Measurements from ENCODE around the gene CHST3. TPM values are rescaled to one million over a fixed set of nuclear protein-coding genes. Genes with fewer than 3 reads are reported as not detected.

Gene CHST3
- total RNA-seq, 1 donor from 2014 or later: 0.83 TPM

DNA sequence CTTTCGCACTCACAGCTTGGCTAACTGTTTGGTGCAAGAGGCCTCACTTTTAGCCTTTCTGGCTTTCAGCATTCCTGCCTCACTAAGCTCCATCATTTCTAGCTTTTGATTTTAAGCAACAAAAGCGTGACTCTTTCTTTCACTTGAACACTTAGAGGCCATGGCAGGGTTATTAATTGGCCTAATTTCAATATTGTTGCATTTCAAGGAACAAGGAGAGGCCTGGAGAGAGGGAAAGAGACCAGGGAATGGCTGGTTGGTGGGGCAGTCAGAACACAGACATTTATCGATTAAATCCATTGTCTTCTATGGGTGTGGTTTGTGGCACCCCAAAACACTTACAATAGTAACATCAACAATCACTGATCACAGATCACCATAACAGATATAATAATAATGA, 31.3 kb downstream of the CHST3 start:
- DNase-seq: no peak
- Mint-ChIP-seq H3K4me3 (ENCODE audit: unreplicated experiment) (no peak overlapping the region), H3K9me3 (ENCODE audit: unreplicated experiment) (peaks cover 4% of the 10 kb centered on the region), H3K4me1 (ENCODE audit: low read depth, unreplicated experiment) (peaks cover 6% of the 10 kb centered on the region), H3K27ac (ENCODE audit: unreplicated experiment) (no peak overlapping the region), H3K36me3 (ENCODE audit: unreplicated experiment) (no peaks in the 10 kb centered on the region), H3K27me3 (ENCODE audit: unreplicated experiment) (peaks cover 7% of the 10 kb centered on the region)
- TF ChIP-seq, protein P1, sequence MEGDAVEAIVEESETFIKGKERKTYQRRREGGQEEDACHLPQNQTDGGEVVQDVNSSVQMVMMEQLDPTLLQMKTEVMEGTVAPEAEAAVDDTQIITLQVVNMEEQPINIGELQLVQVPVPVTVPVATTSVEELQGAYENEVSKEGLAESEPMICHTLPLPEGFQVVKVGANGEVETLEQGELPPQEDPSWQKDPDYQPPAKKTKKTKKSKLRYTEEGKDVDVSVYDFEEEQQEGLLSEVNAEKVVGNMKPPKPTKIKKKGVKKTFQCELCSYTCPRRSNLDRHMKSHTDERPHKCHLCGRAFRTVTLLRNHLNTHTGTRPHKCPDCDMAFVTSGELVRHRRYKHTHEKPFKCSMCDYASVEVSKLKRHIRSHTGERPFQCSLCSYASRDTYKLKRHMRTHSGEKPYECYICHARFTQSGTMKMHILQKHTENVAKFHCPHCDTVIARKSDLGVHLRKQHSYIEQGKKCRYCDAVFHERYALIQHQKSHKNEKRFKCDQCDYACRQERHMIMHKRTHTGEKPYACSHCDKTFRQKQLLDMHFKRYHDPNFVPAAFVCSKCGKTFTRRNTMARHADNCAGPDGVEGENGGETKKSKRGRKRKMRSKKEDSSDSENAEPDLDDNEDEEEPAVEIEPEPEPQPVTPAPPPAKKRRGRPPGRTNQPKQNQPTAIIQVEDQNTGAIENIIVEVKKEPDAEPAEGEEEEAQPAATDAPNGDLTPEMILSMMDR (IDR thresholded peaks at IDR 0.05; ENCODE audit: partially characterized antibody, unreplicated experiment): no peak

DNA sequence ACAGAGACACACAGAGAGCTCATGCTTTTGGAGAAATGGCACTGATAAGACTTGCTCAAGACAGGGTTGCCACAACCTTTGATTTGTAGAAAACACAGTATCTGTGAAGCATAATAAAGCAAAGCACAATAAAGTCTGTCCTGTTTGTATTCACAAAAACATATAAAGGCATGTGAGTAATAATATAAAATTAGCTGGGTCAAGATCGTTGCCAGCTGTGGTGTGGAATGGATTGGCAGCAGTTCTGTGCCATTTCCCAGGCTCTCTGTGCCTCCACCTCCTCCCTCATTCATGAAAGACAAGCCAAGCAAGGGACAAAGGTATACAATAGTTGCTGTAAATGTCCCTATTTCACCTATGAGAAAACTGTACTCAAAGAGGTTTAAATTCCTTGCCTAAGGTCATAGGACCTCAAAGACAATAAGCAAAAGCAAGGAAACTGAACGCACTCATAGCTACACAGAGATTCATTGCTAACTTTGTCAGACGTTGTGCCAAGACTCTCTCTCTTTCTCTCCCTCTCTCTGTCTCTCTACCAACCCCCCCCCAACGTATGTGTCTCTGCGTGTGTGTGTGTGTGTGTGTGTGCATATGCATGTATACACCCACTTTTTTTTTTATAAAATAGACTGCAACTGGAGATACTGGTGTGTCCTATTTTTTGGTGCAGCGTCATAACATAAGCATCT, 31.8 kb downstream of the CHST3 start:
- peaks cover 7% of the 10 kb centered on the region for H3K27me3 Mint-ChIP-seq (ENCODE audit: unreplicated experiment)
- peaks cover 7% of the 10 kb centered on the region for H3K4me1 Mint-ChIP-seq (ENCODE audit: low read depth, unreplicated experiment)
- no peaks in the 10 kb centered on the region for H3K36me3 Mint-ChIP-seq (ENCODE audit: unreplicated experiment)
- DNase-seq: no peak
- H3K4me3 Mint-ChIP-seq (ENCODE audit: unreplicated experiment): no peak overlapping the region
- H3K27ac Mint-ChIP-seq (ENCODE audit: unreplicated experiment): no peak overlapping the region
- TF ChIP-seq, protein P1 (IDR thresholded peaks at IDR 0.05; ENCODE audit: partially characterized antibody, unreplicated experiment): no peak
- H3K9me3 Mint-ChIP-seq (ENCODE audit: unreplicated experiment): peaks cover 4% of the 10 kb centered on the region

DNA sequence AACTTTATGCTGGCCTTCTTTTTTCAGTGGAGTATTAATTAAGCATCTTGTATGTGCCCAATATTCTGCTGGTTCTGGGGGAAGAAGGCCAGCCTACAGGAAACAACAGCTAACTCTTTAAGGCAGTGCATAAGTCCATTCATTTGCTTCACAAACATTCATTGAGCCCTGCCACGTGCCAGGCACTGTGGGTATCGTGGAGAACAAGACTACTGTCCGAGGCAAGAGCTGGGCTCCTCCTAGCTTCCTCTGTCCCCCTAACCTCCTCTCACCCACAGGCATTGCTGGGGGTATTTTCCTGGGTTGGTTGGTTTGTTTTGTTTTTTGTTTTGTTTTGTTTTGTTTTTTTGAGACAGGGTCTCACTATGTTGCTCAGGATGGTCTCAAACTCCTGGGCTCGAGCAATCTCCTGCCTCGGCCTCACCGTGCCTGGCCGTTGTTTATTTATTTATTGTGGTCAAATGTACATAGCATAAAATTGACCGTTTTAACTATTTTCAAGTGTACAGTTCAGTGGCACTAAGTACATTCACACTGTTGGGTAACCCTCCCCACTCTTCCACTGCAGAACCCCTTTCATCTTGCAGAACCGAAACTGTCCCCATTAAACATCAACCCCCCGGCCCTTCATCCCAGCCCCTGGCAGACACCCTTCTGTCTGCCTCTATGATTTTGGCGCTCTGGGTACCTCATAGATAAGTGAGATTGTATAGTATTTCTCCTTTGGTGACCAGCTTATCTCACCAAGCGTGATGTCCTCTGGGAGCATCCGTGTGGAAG, 32.6 kb downstream of the CHST3 start:
- DNase-seq: no peak
- Mint-ChIP-seq H3K36me3 (ENCODE audit: unreplicated experiment) (no peaks in the 10 kb centered on the region), H3K9me3 (ENCODE audit: unreplicated experiment) (peaks cover 4% of the 10 kb centered on the region), H3K4me3 (ENCODE audit: unreplicated experiment) (no peak overlapping the region), H3K27ac (ENCODE audit: unreplicated experiment) (no peak overlapping the region), H3K27me3 (ENCODE audit: unreplicated experiment) (peaks cover 7% of the 10 kb centered on the region), H3K4me1 (ENCODE audit: low read depth, unreplicated experiment) (peaks cover 7% of the 10 kb centered on the region)
- TF ChIP-seq, protein P1 (IDR thresholded peaks at IDR 0.05; ENCODE audit: partially characterized antibody, unreplicated experiment): no peak

DNA sequence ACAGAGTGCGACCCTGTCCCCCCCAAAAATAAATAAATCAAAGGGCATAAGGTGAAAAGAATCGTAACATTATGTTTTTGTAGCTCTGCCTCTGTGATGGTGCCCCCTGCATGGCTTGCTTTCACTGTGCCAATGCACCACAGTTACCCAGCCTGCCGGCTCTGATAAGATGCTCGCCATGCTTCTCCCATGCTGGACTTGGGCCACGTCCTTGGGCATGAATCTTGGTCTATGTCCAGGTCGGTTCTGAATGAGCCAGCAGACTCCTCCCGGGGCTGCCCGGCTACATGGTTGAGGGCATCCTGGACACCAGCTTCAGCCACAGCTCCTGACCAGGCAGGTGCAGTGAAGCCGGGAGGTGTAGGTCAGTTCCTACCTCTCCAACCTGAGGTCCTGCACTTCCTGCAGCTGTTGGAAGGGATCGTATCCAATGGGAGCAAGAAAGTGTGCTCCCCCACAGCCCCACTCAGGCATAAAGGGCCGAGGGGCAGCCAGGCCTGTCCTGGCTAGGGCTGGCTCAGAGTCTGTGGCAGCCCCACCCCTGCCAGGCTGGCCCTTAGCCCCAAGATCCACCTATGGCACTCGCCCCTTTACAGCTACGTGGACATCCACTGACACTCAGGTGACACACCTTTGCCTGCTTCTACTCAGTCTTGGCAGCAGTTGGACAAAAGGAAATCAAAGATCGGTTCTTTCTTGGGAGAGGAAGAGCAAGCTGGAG, 34.1 kb downstream of the CHST3 start:
- H3K27me3 Mint-ChIP-seq (ENCODE audit: unreplicated experiment): peaks cover 7% of the 10 kb centered on the region
- peaks cover 4% of the 10 kb centered on the region for H3K9me3 Mint-ChIP-seq (ENCODE audit: unreplicated experiment)
- H3K4me3 Mint-ChIP-seq (ENCODE audit: unreplicated experiment): no peak overlapping the region
- H3K4me1 Mint-ChIP-seq (ENCODE audit: low read depth, unreplicated experiment): peaks cover 7% of the 10 kb centered on the region
- H3K27ac Mint-ChIP-seq (ENCODE audit: unreplicated experiment): no peak overlapping the region
- DNase-seq: no peak
- H3K36me3 Mint-ChIP-seq (ENCODE audit: unreplicated experiment): no peaks in the 10 kb centered on the region
- TF ChIP-seq, protein P1 (IDR thresholded peaks at IDR 0.05; ENCODE audit: partially characterized antibody, unreplicated experiment): no peak

All from glutamatergic neuron (in vitro differentiated cells).